Measurements from ENCODE around the gene CD300LF. TPM values are rescaled to one million over a fixed set of nuclear protein-coding genes. Genes with fewer than 3 reads are reported as not detected.

Gene CD300LF
- polyA plus RNA-seq, 1 donor, result 0.23 TPM

DNA sequence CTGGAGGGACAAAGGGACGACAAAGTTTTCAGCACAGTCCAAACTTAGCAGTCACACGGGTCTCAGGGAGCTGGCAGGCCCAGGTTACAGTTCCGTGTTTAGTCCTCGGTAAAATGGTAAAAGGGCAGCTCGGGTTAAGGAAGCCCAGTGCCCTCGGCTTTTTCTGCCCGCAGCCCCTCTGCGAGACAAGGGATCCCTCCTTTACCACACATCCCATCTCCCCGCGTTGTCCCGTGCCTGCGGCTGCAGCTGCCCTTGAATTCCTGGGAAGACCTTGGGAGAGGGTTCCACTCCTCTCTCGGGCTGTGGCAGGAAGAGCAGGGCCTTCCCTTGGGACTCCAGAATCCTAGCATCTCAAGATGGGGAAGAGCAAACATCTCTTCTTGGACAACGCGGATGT, 17.1 kb upstream of the CD300LF start:
- no peak for DNase-seq

DNA sequence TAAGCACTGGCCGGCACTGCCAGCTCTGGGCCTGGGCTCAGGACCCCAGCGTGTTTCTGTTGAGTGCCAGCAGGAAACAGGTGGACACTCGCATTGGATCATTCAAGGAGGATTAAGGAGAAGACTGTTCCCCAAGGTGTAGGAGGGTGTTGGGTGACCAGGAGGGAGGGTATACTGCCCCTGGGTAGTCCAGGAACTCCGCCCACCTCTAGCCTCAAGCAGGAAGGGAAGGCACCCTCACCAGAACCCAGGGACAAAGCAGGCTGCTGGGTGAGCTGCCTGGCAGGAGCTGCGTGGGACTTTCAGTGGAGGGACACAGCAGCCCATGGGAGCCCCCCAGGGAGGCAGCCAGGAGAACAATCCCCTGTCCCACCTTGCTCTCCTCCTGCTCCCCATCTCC, 16.6 kb upstream of the CD300LF start:
- DNase-seq, result no peak

DNA sequence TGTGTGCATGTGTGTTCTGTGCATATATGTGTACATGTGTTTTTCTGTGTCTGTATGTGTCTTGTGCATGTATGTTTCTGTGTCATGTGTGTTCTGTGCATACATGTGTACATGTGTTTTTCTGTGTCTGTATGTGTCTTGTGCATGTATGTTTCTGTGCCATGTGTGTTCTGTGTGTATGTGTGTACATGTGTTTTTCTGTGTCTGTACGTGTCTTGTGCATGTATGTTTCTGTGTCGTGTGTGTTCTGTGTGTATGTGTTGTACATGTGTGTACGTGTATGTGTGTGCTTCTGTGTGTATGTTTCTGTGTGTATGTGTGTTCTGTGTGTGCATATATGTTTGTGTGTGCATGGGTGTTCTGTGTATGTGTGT, 16.0 kb upstream of the CD300LF start:
- DNase-seq, result no peak

DNA sequence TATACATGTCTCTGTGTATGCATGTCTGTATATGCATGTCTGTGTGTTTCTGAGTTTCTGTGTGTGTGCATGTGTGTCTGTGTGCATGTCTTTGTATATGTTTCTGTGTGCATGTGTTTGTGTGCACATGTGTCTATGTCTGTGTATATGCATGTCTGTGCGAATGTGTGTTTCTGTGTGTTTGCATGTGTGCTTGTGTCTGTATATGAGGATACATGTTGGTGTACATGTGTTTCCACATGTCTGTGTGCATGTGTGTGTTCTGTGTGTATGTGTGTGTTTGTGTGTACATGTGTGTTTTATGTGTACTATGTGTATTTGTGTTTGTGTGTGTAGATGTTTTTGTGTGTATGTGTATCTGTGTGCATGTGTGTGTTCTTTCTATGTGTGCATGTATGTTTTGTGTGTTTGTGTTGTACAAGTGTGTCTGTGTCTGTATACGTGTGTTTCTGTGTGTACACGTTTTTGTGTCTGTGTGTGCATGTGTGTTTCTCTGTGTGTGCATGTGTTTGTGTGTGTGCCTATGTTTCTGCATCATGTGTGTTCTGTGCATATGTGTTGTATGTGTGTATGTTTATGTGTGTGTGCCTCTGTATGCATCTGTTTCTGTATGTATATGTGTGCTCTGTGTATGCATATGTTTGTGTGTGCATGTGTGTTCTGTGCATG, 15.4 kb upstream of the CD300LF start:
- no peak for DNase-seq

DNA sequence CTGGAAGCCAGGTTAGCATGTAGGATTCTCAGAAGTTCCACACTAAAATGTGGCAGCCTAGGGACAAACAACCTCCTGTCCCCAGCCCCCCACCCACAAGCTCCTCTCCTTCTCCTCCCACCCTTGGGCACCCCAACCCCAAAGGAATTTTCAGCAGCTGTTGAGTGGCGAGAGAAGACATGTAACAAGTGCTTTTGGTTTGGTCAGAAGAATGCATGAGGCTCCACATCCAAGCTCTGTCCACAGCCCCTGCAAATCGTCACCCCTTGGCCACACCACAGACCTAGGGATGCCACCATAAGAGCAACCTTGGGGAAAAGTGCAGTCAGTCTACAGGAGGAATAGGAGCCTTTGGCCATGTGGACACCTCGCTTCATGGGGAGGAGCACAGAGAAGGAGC, 12.4 kb upstream of the CD300LF start:
- DNase-seq, result no peak

DNA sequence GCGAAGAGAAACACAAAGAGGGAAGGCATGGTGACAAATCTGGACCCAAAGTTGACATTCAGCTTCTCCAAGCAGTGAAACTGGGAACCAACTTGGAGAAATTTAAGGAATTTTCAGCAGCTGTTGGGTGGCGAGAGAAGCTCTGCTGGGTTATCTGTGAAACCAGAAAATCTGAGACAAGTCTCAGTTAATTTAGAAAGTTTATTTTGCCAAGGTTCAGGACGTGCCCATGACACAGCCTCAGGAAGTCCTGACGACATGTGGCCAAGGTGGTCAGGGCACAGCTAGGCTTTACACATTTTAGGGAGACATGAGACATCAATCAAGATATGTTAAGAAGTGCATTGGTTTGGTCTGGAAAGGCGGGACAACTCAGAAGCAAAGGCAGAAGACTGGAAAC, 11.2 kb upstream of the CD300LF start:
- DNase-seq, result no peak

DNA sequence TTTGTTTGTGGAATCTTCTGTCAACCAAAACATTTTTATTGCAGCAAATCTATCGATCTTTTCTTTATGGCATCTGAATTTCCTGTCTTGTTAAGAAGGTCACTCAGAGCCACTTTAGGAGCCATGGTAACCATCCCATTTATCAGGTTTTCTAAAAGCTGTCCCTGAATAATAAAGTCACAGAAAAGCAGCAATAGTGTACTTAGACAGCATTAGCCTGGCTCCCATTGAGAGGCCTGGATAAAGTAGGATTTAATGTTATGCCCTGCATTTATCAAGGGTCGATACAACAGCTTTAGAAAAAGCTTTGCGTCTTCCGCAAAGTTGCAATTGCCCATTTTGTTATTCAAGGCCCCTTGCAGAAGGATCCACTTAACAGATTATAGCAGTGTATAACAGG, 10.1 kb upstream of the CD300LF start:
- DNase-seq, result no peak

DNA sequence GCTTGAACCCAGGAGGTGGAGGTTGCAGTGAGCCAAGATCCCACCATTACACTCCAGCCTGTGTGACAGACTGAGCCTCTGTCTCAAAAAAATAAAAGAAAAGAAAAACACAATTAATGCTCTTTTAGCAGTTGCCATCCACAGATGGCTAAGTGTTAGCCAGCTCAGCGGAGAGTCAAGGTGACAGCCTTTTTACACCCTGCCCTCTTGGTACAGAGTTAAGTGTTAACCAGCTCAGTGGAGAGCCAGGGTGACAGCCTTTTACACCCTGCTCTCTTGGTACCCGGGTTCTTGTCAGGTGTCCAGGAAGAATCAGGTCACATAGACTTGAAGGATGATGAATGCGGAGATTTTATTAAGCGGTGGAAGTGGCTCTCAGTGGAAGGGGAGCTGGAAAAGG, 7.8 kb upstream of the CD300LF start:
- no peak for DNase-seq

DNA sequence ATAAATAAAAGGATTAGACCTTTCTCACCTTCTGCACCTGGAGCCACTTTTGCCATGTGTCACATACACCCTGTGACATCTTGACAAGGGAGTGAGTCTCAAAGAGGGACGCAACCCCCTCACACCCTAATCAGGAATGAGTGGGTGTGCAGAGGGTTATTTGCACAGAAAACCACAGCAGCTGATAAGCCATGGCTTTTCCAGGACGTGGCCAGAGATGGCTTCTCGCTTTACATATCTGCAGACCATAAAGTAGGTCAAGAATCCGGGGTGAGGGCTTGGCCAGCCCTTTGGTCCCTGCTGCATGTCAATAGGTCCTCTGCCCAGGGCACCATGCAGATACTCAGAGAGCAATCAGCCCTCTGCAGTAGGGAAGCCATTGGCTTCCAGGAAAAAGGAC, 2.4 kb upstream of the CD300LF start:
- DNase-seq, result no peak

DNA sequence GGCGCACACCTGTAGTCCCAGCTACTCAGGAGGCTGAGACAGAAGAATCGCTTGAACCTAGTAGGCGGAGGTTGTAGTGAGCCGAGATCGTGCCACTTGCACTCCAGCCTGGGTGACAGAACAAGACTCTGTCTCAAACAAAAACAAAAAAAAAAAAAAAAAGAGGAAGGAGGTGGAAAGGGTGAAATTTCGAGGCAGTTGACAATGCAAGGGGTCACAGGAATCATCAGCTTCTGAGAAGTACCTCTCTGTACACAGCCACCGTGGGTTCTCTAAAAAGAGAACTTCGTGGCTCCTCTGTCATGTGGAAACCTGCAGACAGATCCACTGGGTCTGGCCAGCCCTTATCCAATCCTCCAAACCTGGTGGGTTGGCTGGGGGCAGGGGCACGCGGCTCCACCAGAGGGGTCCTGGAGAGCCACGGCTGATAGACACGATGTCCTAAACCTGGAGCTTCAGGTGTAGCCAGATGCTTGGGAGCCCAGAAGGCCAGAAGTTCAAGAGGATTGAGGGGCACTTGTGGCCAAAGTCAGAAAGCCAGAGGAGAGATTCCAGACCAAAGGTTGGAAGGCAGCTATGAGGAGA, 540 bp upstream of the CD300LF start:
- DNase-seq, result no peak

DNA sequence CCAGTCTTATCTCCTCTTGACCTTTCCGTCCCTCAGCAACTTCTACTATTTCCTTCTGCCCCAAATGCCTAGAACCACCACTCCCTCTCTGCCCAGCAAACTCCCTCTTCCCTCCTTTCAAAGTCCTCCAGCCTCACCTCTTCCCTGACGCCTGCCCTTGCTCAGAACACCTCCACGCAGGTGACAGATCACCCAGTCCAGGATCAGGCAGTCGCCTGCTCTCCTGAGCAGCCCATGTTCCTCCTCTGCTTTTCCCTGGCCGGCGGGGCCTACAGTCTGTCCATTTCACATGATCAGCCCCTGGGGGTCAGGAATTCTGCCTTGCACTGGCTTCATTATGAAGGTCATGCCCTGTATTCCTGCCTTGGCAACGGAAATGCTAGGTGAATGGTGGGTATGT, 422 bp downstream of the CD300LF start:
- DNase-seq, result no peak

DNA sequence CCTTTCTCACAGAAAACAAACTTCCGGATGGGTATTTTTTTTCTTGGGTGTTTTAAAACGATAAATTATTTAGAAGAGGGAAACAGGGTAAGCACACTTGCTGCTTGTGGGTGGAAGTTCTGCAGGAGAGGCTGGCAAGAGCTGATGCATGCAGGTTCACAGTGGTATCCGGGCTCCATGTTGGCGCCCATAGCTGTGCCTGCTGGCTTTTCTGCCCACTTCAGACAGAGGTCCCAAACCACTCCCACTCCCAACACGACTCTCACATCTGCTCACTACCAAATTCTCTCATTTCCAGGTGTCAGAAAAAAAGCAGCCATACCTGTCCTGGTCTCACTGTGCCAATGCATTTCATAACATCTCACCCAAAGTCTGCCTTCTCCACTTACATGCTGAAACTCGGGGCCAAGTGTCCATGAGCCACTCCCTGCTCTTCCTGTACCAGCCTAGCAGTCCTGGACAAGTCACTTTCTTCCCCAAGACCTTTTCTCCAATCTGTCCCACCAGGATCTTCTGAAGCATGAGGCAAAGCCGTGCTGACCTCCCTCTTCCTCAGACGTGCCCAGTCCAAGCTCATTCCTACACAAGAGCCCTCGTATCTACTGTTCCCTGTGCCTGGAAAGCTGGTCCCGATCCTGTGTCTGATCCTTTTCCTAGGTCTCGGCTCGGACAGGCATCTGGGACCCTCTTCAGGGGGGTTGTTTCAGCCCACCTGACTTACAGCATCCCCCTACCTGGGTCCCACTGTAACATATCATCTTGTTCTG, 1.5 kb downstream of the CD300LF start:
- no peak for DNase-seq

DNA sequence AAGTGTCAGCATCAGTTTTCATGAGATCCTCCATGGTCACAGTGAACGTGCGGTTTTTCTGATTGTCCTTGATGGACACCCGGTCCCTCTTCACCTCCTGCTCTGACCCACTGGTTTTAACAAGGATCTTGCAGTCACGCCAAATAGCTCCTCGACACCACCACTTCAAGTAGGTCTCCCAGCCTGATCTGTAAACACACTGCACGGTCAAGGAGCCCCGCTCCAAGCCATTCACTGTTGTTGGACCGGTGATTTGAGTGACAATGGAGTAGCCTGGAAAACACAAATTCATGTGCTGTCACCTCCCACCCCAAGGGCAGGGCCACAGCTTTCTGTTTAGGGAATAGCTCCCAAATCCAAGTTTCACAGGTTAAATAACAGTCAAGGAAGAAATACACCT, 8.2 kb downstream of the CD300LF start:
- no peak for DNase-seq

DNA sequence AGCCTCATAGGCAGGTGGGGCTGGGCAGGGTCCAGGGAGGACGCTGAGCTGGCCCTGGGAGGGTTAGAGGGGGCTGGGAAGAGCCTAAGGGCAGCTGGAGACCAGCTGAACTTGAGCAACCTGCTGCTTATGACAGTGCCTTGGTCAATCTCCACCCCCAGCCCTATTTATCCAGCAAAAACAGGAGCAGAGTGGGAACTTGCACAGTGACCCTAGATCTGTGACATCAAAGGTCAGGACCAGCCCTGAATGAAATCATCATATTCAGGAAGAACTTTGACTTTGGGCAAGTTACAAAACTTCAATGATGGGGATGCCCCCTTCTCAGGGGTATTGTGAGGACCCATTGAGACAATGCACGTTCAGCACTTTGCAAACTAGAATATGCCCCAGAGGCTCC, 9.4 kb downstream of the CD300LF start:
- DNase-seq, result no peak

DNA sequence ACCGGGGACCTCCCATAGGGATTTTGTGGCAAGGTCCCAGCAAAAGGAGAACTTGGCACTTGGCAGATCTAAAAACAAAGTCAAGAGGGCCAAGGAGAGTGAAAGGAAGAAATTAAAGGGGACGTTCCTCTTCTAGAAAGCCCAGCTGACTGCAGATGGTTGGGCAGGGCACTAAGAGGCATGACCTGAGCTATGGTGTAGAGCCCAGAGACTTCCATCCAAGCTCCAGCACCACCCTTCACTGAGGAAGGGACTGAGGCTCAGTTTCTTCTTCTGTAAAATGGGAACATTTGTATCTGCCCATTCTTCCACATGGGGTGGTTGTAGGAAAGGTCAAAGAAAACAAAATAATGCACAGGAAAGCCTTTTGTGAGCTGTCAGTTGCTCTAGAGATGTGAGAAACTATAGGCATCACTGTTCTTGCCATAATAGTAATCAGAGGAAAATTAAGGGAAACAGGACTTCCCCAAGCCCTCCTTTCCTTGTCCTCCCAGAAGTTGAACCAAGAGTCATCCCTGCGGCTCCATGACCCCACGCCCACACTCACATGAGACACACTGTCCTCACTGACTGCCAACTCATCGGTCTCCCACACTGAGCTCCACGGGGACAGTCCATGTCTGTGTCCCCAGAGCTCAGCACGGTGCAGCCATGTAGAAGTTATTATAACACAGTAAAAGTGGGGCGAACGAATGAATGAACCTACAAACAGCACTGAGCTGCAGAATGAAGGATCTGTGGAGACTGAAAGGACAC, 10.4 kb downstream of the CD300LF start:
- no peak for DNase-seq

DNA sequence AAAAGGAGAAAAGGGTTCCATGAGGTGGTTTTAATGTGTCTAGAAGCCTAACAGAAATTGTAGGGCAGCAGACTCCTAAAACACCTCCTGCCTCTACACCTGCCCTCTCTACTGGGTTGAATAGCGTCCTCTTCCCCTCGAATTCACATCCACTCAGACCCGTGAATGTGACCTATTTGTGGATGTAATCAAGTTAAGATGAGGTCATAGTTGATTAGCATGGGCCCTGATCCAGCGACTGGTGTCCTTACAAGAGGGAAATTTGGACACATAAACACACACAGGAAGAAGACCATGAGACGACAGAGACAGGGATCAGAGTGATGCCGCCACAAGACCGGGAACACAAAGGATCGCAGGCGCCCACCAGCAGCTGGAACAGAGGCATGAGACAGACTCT, 13.5 kb downstream of the CD300LF start:
- DNase-seq, result no peak

DNA sequence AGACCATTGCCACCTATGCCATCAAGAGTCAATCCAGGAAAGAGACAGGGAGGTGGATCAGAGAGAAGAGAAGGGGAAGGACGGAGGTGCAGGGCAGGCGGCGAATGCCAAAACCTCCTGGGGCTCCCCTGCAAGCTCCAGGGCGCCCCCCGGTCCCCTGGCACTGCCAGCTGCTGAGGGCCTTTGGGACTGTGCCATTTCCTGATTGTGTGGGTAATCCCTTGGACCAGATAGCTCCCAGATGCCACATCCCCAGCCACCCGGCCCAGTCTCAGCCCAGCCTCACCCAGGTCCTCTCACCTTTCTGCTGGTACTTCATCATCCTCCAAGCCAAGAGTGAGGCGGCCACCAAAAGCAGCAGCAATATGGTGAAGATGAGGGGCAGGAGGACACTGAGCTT, 14.7 kb downstream of the CD300LF start:
- no peak for DNase-seq

DNA sequence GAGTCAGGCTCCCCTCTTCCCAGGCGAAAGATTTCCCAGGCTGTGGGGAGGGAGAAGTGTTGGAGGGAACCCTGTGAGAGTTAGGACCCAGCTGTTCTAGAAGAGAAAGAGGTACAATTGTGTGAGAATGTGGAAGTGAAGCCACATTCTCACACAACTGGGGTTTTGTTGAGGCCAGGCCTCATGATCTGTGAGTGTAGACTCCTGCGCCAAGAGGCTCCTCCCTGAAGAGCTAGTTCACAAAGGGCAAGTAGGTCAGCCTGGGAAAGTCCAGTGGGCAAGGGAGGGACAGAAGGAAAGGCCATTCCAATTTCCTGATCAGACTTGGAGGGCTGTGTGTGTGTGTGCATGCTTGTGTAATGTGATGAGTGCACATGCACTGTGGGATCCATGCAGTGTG, 15.2 kb downstream of the CD300LF start:
- DNase-seq, result no peak

DNA sequence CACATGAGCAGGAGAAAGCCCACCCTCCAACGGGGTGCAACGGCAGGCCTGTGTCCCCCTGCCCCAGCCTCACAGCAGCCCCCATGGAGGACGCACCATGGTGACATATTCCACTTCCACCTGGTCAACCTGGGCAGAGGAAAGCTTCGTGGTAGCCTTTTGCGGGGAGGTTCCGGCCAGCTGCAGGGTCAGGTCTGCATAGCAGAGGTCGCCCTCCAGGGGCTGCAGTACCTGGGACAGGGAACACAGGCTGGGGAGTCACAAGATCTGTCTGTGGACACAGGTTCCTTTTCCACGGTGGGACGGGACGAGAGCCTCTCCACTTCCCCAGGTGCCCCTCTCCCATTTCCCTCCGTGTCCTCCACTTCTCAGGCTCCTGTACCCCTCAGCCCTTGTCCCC, 17.1 kb downstream of the CD300LF start:
- no peak for DNase-seq

DNA sequence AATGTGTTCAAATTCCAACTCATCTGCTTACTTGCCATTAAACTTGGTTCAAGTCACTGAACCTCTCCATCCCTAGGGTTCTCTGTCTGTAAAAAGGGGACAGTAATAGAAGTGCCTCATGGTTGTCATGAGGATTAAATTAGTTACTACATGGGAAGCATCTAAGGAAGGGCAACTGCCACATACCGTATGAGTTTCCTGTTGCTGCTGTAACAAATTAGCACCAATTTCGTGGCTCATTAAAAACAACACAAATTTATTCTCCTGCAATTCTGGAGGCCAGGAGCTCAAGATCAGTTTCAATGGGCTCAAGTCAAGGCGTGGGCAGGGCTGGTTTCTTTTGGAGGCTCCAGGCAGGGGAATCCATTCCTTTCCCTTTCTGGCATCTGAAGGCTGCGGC, 18.6 kb downstream of the CD300LF start:
- DNase-seq, result no peak

DNA sequence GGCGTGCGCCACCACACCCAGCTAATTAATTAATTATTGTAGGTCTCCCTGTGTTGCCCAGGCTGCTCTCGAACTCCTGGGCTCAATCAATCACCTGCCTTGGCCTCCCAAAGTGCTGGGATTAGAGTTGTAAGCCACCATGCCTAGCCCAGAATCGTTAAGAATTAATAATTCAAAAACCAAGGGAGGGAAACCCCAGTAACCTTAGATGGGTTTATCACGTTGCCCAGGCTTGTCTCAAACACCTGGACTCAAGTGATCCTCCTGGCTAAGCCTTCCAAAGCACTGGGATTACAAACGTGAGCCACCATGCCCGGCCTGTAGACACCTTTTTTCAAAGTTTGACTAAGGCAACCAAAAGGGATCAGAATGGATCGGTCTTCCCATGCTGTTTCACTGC, 21.6 kb downstream of the CD300LF start:
- DNase-seq, result no peak

DNA sequence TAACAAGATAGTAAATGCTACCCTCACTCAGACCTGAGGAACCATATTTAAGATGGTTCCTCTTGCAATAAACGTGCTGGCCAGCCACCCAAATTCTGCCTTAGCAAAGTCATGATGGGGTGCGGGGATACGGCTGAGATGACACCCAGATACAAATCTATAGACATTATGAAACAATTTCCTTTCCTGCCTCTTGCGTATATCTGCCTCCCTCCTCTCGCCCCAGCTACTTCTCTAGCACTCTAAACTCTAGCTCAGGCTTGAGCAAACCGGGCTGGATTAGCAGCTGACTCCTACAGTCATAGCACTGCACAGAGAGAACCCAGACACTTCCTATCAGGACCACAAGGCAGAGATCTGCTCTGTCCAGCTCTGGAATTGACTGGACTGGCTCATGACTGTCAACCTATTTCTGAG, 22.3 kb downstream of the CD300LF start:
- no peak for DNase-seq

DNA sequence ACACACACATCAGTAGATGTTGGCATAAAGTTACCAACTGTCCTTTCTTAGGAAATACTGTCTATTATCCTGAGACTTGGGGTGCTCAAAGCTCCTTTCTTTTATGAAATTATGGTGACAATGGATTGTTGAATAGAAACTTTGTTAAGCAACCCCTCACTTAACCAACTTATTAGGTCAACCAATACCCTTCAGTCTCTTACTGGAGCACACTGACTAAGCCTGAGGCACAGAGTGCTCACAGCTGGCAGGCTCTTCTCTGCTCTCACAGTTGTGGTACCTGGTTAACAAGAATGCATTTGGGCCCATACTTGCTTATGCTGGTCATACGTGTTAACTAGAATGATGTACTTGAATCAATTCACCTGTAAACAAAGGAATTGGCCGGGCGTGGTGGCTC, 24.8 kb downstream of the CD300LF start:
- DNase-seq, result no peak
